Activated CD8-positive, alpha-beta memory T cell treated with anti-CD3 and anti-CD28 coated beads for 4 hours (primary cell): ENCODE data around the gene SHLD2.
"Not testable (repeated sequence)": the region's sequence is repeated elsewhere in the genome, so short reads cannot be mapped to it uniquely, and the experiment has no call there.

Experiments
- DNase-seq, 2 donors: peaks; one replicate each; pipeline ENCODE4 v3.0.0-alpha.2; 2020; ENCODE audit warnings: low read depth in 2 of 2

Gene SHLD2, protein sequence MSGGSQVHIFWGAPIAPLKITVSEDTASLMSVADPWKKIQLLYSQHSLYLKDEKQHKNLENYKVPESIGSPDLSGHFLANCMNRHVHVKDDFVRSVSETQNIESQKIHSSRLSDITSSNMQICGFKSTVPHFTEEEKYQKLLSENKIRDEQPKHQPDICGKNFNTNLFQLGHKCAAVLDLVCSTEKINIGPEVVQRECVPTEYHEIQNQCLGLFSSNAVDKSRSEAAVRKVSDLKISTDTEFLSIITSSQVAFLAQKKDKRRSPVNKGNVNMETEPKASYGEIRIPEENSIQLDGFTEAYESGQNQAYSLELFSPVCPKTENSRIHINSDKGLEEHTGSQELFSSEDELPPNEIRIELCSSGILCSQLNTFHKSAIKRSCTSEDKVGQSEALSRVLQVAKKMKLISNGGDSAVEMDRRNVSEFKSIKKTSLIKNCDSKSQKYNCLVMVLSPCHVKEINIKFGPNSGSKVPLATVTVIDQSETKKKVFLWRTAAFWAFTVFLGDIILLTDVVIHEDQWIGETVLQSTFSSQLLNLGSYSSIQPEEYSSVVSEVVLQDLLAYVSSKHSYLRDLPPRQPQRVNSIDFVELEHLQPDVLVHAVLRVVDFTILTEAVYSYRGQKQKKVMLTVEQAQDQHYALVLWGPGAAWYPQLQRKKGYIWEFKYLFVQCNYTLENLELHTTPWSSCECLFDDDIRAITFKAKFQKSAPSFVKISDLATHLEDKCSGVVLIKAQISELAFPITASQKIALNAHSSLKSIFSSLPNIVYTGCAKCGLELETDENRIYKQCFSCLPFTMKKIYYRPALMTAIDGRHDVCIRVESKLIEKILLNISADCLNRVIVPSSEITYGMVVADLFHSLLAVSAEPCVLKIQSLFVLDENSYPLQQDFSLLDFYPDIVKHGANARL

DNA sequence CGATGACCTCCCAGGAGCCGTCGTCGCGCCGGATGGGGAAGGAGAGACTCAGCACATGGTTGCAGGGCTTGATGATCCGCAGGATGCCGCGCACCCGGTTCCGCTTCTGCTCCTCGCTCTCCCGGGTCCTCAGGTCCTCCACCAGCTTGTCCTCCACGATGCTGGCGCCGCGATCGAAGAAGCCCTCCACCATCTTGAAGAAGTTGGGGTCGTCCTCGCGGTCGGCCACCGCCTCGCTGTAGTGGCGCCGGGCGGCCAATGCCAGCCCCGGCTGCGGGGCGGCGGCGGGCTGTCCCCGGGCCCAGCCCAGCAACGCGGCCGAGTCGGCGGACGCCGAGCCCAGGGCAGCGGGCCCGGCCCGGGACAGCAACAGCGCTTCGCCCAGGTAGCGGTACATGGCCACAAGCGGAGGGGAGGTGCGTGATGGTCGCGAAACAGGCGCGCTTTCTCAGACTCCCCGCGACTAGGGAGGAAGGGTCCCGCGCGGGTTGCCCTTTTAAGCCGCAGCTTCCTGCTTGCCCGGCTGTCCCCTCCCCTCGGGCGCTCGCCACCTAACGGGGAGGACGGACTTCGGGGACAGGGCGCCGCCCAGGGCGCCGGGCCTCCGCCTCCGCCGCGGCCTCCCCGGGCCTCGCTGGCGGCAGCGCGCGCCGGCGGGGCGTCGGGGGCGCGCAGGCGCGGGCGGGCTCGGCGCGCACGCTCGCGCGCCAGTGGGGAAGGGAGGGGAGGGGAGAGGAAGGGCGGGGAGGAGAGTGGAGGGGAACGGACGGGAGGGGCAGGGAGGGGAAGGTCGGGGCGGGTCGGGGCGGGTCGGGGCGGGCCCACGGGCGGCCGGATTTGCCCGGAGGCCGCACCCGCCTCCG lies at the start of gene SHLD2, which contains the start of gene GLUD1:
Gene SHLD2, plus strand, starts transcription at position 834 of the 863 bp plus-strand sequence. CDS start 56,149 bp downstream, outside the sequence.
Gene GLUD1, minus strand, starts transcription at position 471 of the 863 bp plus-strand sequence. Its CDS starts 74 bp downstream, at position 397.
- peak; percentile 68 to 75 for DNase-seq

DNA sequence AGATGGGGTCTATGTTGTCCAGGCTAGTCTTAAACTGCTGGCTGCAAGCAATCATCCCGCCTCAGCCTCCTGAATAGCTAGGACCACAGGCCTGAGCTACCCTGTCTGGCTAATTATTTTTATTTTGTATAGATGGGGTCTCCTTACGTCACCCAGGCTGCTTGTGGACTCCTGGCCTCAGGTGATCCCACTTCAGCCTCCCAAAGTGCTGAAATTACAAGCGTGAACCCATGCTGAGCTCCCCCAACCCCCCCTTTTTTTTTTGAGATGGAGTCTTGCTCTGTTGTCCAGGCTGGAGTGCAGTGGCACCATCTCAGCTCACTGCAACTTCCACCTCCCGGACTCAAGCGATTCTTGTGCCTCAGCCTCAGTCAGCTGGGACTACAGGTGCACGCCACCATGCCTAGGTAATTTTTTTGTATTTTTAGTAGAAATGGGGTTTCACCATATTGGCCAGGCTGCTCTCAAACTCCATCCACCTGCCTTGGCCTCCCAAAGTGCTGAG lies 49.5 kb upstream of the SHLD2 start:
- no peak for DNase-seq

DNA sequence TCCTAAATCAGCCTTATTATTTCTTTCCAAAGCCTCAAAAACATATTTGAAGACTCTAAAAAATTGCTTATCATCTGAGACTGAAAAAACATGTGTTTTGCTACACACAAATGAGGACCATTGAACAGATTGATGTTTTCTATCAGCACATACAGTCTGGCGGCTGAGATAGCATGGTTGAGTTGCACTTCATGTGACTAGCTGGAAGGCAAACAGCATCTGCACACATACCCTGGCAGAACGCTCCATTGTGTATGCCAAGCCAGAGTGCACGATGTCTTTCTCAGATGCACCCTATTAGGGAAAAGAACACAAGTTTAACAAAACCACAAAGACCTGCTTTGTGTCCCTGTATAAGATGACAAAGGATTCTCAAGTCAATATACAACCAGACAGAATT lies 41.9 kb upstream of the SHLD2 start:
- no peak for DNase-seq

DNA sequence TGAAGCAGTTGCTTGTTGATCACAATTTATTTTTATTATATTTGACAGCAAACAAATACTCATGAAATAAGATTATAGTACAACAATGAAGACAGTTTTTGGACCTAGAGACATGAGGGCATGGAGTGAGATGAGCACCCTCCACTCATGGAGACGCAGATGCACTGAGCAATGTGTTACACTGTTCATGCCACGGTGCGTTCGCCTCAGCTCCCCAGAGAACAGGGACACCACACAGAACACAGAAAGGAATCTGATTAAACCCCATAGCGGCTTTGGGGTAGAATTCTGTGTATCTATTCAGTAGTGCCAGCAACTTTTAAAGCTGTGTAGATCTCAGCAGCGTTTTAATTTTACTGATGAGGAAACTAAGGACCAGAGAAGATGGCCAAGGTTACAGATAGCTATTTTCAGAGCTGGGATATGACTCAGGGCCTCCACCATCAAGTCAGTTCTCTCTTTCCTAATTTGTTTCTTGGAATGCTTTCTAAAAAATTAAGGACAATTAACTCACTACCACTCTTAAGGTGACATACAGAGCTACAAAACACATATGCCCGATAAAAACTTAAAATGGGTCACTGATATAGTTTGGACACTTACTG lies 41.3 kb upstream of the SHLD2 start:
- DNase-seq, result no peak

DNA sequence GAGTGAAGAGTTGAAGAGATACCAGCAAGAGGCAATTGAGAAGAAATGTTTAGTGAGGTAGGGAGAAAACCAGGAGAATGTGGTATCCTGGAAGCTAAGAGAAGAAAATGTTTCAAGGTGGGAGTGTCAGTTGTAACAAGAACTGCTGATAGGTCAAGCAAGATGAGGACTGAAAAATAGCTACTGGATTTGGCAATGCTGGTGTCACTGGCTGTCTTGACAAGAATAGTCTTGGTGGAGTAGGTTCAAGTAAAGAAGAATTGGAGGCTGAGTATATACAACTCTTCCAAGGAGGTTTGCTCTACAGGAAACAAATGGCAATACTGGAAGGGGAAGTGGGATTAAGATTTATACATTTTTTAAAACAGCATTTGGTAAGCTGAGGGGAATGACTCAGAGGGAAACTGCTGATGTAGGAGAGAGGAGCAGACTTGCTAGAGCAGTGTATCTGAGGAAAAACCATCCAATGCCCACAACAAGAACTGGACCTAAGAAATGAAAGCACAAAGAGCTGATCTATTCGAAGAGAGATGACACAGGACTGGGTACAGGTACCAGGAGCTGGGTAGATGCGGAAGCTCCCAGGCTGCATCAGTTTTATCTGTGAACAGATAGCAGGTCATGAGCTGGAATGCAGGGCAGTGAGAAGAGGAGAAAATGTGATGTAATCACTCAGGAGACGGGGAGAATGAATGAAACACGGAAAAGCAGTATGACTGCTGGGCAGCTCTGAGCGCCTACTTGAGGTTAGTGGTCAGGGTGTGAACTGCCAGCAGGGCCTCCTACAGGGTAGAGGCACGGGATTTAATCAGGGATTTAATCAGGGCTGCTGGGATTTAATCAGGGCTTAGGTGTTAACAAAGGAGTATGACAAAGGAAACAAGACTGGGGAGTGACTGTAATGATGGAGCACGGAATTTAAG lies 40.4 kb upstream of the SHLD2 start:
- DNase-seq, result no peak

DNA sequence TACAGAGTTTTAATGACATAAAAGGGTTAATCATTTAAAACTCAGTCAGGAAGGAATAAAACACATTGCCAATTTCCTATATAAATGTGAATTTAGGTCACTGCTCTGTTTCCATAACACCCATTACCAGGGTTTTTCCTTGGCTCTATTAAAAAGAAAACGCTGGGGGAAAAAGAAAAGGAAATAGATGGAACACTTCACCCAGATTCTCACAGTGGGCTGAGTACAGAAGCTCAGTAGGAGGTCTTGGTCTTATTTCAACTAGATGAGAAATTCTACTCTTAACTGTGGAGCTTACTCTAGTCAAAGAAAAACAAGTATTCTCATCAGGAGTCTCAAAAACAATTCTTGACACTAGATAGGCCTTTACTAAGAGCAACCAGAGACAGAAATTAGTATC lies 36.8 kb upstream of the SHLD2 start:
- no peak for DNase-seq

DNA sequence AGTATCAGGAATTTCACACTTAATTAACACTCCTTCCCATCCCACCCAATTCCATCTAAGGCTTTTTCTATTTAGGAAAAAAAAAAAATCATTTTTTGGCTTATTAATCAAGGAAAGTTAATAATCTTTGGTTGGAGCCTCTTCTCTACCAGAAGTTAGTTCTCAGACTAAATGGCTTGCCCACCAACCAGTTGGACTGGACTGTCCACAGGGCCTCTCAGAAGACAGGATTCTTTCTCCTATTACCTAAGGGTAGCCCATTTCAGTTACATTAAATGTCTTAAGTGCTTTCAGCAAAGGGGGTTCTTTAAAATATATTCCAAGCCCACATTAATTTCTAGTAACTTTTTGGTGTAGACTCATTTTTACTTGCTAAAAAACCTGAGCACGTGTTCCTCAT lies 35.6 kb upstream of the SHLD2 start:
- no peak for DNase-seq

DNA sequence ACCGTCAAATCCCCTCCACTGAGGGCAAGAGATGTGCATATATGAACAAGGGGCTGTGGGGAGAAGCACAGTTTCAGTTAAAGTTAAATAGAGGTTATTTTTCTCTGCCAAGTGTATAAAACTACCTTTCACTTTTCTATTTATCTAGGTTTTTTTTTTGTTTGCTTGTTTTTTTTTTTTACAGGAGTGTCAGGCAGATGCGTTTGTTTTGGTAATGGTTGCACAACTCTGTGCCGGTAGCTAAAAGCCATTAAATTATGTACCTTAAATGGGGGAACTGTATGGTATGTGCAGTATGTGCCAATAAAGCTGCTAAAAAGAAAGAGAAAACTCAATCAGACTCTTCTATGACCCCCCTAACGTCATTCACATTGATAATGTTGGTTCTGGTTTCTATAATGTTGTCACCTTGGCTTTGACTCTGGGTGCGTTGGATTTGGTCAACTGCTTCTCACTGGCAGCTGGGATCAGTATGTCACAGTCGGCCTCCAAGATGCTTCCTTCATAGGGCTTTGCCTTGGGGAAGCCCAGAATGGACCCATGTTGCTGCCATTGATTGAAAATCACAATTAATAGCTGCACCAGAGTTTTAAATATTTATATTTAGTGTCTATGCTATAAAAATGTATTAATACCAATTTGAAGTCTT lies 34.6 kb upstream of the SHLD2 start:
- DNase-seq, result no peak

DNA sequence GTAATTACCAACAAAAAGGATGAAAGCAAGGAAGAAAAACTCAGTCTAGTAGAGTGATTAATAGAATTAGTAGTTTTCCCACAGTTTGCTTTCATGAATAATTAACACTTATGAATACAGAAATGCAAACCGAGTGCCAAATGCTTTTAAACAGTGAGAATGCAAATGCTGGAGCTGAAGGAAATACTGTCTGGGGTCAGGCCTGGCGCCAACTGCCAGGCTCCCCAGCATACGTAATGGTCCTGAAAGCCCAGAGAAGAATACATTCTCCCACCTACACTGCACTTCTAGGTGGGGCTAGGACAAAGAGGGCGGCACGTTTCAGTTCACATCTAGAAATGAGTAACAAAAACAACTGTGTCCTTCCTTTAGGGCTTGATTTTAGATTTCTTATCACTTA lies 30.4 kb upstream of the SHLD2 start:
- no peak for DNase-seq

DNA sequence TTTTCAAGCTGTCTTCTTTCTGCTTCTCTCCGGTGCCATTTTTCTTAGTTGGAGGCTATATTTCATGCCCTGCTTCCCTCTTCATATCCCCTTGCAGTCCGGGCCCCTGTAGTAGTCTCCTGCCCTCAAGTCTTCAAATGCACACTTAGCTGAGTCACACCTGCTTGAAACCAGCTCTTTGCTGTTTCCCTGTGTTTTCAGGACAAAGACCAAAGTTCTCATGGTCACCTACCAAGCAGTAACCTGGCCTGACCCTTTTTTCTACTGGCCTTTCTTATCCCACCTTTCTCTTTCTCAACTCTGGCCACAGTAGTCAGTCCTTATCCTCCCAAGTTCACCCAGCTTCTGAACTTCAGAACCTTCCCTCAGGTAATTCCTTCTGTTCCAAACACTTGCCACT lies 28.8 kb upstream of the SHLD2 start:
- DNase-seq, result no peak

DNA sequence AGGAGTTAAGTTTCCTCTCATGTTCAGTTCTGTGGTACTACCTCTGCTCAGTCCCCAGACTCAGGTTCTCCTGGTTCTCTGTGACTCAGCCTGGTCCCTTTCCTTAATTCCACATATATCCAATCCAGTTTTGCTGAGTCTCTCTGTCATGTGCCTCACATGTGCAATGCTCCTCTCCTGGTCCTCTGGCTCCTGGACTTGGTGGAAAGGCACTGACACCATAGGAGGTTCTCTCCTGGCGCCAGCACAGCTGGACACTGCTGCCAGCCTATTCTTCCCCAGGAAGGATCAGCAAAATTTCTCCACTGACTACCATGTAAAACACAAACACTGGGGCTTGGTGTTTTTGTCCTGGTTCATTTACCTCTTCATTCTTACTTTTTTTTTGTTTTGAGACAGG lies 28.1 kb upstream of the SHLD2 start:
- DNase-seq, result no peak

DNA sequence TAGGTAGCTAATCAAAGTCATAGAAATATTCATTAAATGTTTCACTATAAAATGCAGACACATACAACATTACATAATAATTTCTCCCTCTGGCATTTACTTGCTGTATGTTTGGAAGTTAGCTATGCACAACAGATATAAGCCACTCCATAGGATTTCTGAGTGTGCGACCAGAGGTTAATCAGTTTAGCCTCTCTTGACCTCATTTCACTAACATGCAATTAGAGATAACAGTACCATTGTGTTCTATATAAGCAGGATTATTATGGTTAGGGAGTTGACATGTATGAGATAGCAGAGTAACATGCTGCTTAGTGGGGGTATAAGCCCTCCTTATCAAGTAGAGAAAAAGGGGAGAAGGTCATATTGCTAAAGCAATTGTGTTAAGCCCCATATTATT lies 26.7 kb upstream of the SHLD2 start:
- no peak for DNase-seq

DNA sequence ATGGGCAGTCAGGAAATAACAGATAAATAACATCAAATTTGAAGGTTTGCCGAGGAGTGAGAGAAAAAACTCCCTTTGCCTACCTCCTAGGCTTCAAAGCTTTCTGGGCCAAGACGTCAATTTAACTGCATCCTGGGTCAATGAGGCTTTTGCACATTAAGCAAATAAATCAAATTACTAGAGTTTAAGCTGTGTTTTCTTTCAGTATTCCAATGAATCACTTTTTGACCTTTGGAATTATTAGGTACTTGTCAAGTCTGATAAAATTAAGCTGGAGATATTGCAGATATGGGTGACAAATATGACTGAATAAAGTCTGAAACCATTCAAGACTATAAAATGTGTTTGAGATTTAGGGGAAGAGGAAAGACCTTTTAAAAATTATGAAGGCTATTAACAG lies 22.6 kb upstream of the SHLD2 start:
- DNase-seq, result no peak

DNA sequence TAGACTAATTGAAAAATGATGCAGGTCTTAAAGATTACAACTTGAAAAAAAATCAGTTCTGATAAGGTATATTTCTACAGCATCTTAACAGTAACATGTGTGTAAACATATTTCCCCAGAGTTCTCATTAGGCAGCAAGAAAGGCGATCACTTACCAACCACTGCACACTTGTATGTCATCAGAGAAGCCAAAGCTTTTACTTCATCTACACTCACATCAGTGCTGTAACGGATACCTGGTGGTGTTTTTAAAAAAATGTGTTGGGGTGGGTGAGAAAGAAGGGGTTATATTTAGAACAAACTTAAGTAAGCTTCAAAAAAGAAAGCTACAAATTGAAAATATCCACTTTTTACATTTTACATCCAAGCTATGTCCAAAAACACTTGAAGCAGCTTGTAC lies 18.6 kb upstream of the SHLD2 start:
- not testable (repeated sequence) for DNase-seq

DNA sequence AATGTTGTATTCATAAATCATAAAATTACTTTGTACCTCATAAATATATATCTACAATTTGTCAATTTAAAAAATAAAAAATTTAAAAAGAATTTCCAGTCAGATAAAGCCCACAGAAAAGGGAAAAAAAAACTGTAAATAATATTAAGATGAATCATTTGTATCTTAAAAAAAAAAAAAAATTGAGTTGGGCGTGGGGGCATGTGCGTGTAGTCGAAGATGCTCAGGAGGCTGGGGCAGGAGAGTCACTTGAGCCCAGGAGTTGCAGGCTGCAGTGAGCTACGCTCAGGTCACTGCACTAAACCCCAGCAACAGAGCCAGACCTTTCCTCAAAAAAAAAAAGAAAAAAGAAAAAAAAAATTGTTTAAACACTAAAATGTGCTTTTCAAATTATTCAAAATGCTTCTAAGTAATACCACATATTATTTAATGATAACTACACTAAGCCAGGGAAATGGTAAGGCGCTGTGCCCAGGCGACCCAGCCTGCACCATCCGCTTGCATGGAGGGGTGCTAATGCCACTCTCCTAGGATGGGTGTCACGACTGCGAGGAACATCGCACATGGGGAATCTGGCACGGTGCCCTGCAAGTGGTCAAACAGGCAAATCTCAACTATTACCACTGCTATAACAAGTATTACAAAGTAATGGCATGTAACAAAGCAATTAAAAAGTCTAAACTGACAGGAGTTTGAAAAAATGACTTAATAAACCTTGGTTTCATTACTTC lies 15.7 kb upstream of the SHLD2 start:
- no peak for DNase-seq

DNA sequence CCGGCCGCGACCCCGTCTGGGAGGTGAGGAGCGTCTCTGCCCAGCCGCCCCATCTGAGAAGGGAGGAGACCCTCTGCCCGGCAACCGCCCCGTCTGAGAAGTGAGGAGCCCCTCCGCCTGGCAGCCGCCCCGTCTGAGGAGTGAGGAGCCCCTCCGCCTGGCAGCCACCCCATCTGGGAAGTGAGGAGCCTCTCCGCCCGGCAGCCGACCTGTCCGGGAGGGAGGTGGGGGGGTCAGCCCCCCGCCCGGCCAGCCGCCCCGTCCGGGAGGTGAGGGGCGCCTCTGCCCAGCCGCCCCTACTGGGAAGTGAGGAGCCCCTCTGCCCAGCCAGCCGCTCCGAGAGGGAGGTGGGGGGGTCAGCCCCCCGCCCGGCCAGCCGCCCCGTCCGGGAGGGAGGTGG lies 14.4 kb upstream of the SHLD2 start:
- DNase-seq, result not testable (repeated sequence)

DNA sequence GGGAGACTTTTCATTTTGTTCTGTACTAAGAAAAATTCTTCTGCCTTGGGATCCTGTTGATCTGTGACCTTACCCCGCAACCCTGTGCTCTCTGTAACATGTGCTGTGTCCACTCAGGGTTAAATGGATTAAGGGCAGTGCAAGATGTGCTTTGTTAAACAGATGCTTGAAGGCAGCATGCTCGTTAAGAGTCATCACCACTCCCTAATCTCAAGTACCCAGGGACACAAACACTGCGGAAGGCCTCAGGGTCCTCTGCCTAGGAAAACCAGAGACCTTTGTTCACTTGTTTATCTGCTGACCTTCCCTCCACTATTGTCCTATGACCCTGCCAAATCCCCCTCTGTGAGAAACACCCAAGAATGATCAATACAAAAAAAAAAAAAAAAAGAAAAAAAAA lies 13.4 kb upstream of the SHLD2 start:
- DNase-seq, result not testable (repeated sequence)

DNA sequence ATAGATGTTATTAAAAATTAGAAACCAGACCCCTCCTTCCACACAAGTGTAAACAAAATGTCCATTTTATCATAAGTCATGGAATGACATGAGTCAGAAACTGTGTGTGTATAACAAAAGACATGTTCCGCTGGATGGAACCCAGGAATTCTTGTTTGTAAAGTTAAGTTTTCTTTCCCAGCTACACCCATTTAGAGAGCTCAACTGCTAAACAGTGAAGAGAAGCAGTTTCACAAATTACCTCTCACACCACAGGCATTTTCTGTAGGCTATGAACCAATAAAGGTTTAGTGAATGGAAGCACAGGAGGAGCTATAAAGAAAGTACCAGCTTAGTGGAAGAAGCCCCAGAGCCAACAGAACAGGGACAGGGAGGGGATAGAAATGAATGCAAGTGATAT lies 12.8 kb upstream of the SHLD2 start:
- DNase-seq, result not testable (repeated sequence)
